ENCODE data around the gene THYN1. TPM values are rescaled to one million over a fixed set of nuclear protein-coding genes. Genes with fewer than 3 reads are reported as not detected.

THYN1 gene
- total and polyA plus RNA-seq, 4 donors = 30.1 to 67.4 (median 35.8) TPM

GRCh38 chr11:134264966-134265764 is 12.0 kb upstream of the THYN1 start:
- TF ChIP-seq, protein P1, sequence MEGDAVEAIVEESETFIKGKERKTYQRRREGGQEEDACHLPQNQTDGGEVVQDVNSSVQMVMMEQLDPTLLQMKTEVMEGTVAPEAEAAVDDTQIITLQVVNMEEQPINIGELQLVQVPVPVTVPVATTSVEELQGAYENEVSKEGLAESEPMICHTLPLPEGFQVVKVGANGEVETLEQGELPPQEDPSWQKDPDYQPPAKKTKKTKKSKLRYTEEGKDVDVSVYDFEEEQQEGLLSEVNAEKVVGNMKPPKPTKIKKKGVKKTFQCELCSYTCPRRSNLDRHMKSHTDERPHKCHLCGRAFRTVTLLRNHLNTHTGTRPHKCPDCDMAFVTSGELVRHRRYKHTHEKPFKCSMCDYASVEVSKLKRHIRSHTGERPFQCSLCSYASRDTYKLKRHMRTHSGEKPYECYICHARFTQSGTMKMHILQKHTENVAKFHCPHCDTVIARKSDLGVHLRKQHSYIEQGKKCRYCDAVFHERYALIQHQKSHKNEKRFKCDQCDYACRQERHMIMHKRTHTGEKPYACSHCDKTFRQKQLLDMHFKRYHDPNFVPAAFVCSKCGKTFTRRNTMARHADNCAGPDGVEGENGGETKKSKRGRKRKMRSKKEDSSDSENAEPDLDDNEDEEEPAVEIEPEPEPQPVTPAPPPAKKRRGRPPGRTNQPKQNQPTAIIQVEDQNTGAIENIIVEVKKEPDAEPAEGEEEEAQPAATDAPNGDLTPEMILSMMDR (IDR thresholded peaks at IDR 0.05; ENCODE audit: control extremely low read depth, extremely low read depth) = no peak
- DNase-seq (no peak), ATAC-seq (ENCODE audit: insufficient read depth, low FRiP score) (no peak)
- peaks cover 0 to 1% (median 0%) of the 10 kb centered on the region in 5 donors for H3K4me1 ChIP-seq (ENCODE audit: control insufficient read depth in 5 of 5, insufficient read depth in 5 of 5, low read length in 5 of 5)
- WGBS, 2 donors = 89 to 96% methylated on average over 7 of the region's 7 CpGs
- H3K9me3 ChIP-seq (ENCODE audit: control insufficient read depth in 4 of 4, insufficient read depth in 3 of 4, low read length in 3 of 4) = no peaks in the 10 kb centered on the region
- no peak overlapping the region for H3K27ac ChIP-seq (ENCODE audit: low read depth in 1 of 2, low read length in 1 of 2)
- H3K36me3 ChIP-seq (ENCODE audit: control insufficient read depth in 4 of 4, insufficient read depth in 4 of 4, low read length in 4 of 4) = peaks cover 7 to 26% (median 14%) of the 10 kb centered on the region in 4 donors
- peaks cover 0 to 3% (median 0%) of the 10 kb centered on the region in 3 donors for H3K27me3 ChIP-seq (ENCODE audit: control insufficient read depth in 3 of 3, insufficient read depth in 3 of 3, low read length in 2 of 3)
- H3K9ac ChIP-seq (ENCODE audit: insufficient read depth in 1 of 2, low read length in 2 of 2) = no peak overlapping the region
- no peak overlapping the region for H3K4me3 ChIP-seq

- WGBS, 2 donors = 85 to 86% methylated on average over 14 of the region's 14 CpGs
- H3K9ac ChIP-seq (ENCODE audit: insufficient read depth in 1 of 2, low read length in 2 of 2) = no peak overlapping the region
- no peak overlapping the region for H3K4me3 ChIP-seq
- ATAC-seq (ENCODE audit: insufficient read depth, low FRiP score) (no peak), DNase-seq (no peak)
- H3K27me3 ChIP-seq (ENCODE audit: control insufficient read depth in 3 of 3, insufficient read depth in 3 of 3, low read length in 2 of 3) = no peaks in the 10 kb centered on the region
- H3K36me3 ChIP-seq (ENCODE audit: control insufficient read depth in 4 of 4, insufficient read depth in 4 of 4, low read length in 4 of 4) = peaks cover 7 to 42% (median 25%) of the 10 kb centered on the region in 4 donors
- H3K4me1 ChIP-seq (ENCODE audit: control insufficient read depth in 5 of 5, insufficient read depth in 5 of 5, low read length in 5 of 5) = peaks cover 0 to 1% (median 0%) of the 10 kb centered on the region in 5 donors
- H3K9me3 ChIP-seq (ENCODE audit: control insufficient read depth in 4 of 4, insufficient read depth in 3 of 4, low read length in 3 of 4) = no peaks in the 10 kb centered on the region
- no peak overlapping the region for H3K27ac ChIP-seq (ENCODE audit: low read depth in 1 of 2, low read length in 1 of 2)
- TF ChIP-seq, protein P1 (IDR thresholded peaks at IDR 0.05; ENCODE audit: control extremely low read depth, extremely low read depth) = no peak
Observed at GRCh38 chr11:134261626-134262488, 8.7 kb upstream of the THYN1 start.

- H3K4me1 ChIP-seq (ENCODE audit: control insufficient read depth in 5 of 5, insufficient read depth in 5 of 5, low read length in 5 of 5) = no peaks in the 10 kb centered on the region
- ATAC-seq (ENCODE audit: insufficient read depth, low FRiP score) (no peak), DNase-seq (no peak)
- 90 to 93% methylated on average over 16 of the region's 16 CpGs for WGBS, 2 donors
- TF ChIP-seq, protein P1 (IDR thresholded peaks at IDR 0.05; ENCODE audit: control extremely low read depth, extremely low read depth) = no peak
- H3K9ac ChIP-seq (ENCODE audit: insufficient read depth in 1 of 2, low read length in 2 of 2) = no peak overlapping the region
- H3K27me3 ChIP-seq (ENCODE audit: control insufficient read depth in 3 of 3, insufficient read depth in 3 of 3, low read length in 2 of 3) = no peaks in the 10 kb centered on the region
- H3K9me3 ChIP-seq (ENCODE audit: control insufficient read depth in 4 of 4, insufficient read depth in 3 of 4, low read length in 3 of 4) = no peaks in the 10 kb centered on the region
- peaks cover 7 to 43% (median 25%) of the 10 kb centered on the region in 4 donors for H3K36me3 ChIP-seq (ENCODE audit: control insufficient read depth in 4 of 4, insufficient read depth in 4 of 4, low read length in 4 of 4)
- no peak overlapping the region for H3K27ac ChIP-seq (ENCODE audit: low read depth in 1 of 2, low read length in 1 of 2)
- H3K4me3 ChIP-seq = no peak overlapping the region
Observed at GRCh38 chr11:134260983-134261382, 7.8 kb upstream of the THYN1 start.
